K562 (cell line): Measurements from ENCODE around the gene GET4. TPM values are rescaled to one million over a fixed set of nuclear protein-coding genes. Genes with fewer than 3 reads are reported as not detected.

ENCODE experiments used
- ATAC-seq: fragments of 200-7000 bp; cut with Tn5 transposase; 3 replicates; pipeline ENCODE4 v1.9.1; 2020; ENCODE audit warnings: moderate library complexity
- BruUV-seq: library from RNA; stranded (reverse); fragments of 400-500 nt; replicated peaks from 2 replicates; lab custom pipeline; 2021; lab: Mats Ljungman, UMichigan
- CTCF ChIA-PET: fragments of 300-600 bp; formaldehyde crosslinking; extraction: SDS; loops from one replicate; lab custom pipeline; 2021; ENCODE audit warnings: low intra/inter-chr PET ratio; lab: Yijun Ruan, JAX
- POLR2A ChIA-PET: fragments of 300-600, 350-650 bp; sonication (Branson Sonifier 250); formaldehyde crosslinking; extraction: SDS; loops from one replicate; lab custom pipeline; 2021; ENCODE audit warnings: antibody characterized with exemption, inconsistent platforms; lab: Yijun Ruan, JAX
- DNase-seq, 4 experiments: peaks; one replicate each; pipeline versions ENCODE4 v3.0.0 to v3.0.0-alpha.2; 2011 to 2018; ENCODE audit warnings: low spot score in 3 of 4, mixed read lengths in 3 of 4; ENCODE audit errors: extremely low read depth in 1 of 4
- FAIRE-seq: peaks from 2 replicates; lab custom pipeline; 2011; peaks lifted over from hg19 to GRCh38; lab: Jason Lieb, UNC
- H2AFZ ChIP-seq: 2 replicates; pipeline ENCODE4 v1.6.0; 2011; ENCODE audit warnings: low read depth, low read length, control low read depth, inconsistent platforms
- H3K27ac ChIP-seq: fragments of 200-600 bp; 3 replicates; pipeline ENCODE4 v1.8.0; 2011; ENCODE audit warnings: low read depth, mild to moderate bottlenecking, control low read depth, inconsistent platforms, low read length, moderate library complexity, mixed read lengths; ENCODE audit errors: extremely low read depth
- H3K27me3 ChIP-seq, 2 experiments: fragments of 300-600 bp in 1 of 2; 2 replicates in 1 of 2; 3 replicates in 1 of 2; pipeline versions ENCODE4 v1.6.0 to v1.8.0; 2011; ENCODE audit warnings: inconsistent platforms in 2 of 2, low read length in 2 of 2, mild to moderate bottlenecking in 1 of 2, mixed read lengths in 1 of 2, moderate library complexity in 1 of 2; ENCODE audit not compliant: control insufficient read depth in 2 of 2, insufficient read depth in 2 of 2
- H3K36me3 ChIP-seq: fragments of 300-600 bp; 3 replicates; pipeline ENCODE4 v1.8.0; 2011; ENCODE audit warnings: mild to moderate bottlenecking, low read length, inconsistent platforms; ENCODE audit not compliant: control insufficient read depth, insufficient read depth
- H3K4me1 ChIP-seq, 2 experiments: fragments of 200-600 bp in 1 of 2; replicated peaks in 1 of 2; 2 replicates in 1 of 2; 3 replicates in 1 of 2; pipeline versions ENCODE4 v1.5.1 to v1.8.0; 2011; ENCODE audit warnings: inconsistent platforms in 2 of 2, low read length in 2 of 2, mild to moderate bottlenecking in 1 of 2, mixed read lengths in 1 of 2, moderate library complexity in 1 of 2; ENCODE audit not compliant: control insufficient read depth in 2 of 2, insufficient read depth in 2 of 2
- H3K4me2 ChIP-seq: 2 replicates; pipeline ENCODE4 v1.6.1; 2011; ENCODE audit warnings: low read length, control low read depth, inconsistent platforms, mixed read lengths; ENCODE audit not compliant: insufficient read depth
- H3K4me3 ChIP-seq: fragments of 200-600 bp; sonication (generic), shearing (Covaris generic); 2 replicates; pipeline ENCODE4 v1.5.1; 2016; ENCODE audit warnings: control low read depth, inconsistent platforms
- H3K79me2 ChIP-seq: fragments of 200-600 bp; 3 replicates; pipeline ENCODE4 v1.8.0; 2011; ENCODE audit warnings: low read length, inconsistent platforms; ENCODE audit not compliant: control insufficient read depth, insufficient read depth
- H3K9ac ChIP-seq, 2 experiments: 2 replicates each; pipeline versions ENCODE4 v1.6.0 to v1.6.1; 2011; ENCODE audit warnings: low read depth in 2 of 2, low read length in 2 of 2, control low read depth in 1 of 2, inconsistent platforms in 1 of 2, mild to moderate bottlenecking in 1 of 2, mixed read lengths in 1 of 2; ENCODE audit not compliant: insufficient read depth in 1 of 2
- H3K9me1 ChIP-seq: one replicate; pipeline ENCODE4 v1.6.0; 2011; ENCODE audit warnings: inconsistent platforms, mild to moderate bottlenecking, low read length, moderate library complexity; ENCODE audit not compliant: control insufficient read depth, insufficient read depth
- H3K9me3 ChIP-seq: replicated peaks from 2 replicates; pipeline ENCODE4 v1.5.1; 2011; ENCODE audit warnings: low read depth, low read length, inconsistent platforms; ENCODE audit not compliant: control insufficient read depth, insufficient read depth
- H4K20me1 ChIP-seq: replicated peaks from 2 replicates; pipeline ENCODE4 v1.6.1; 2011; ENCODE audit warnings: low read length, inconsistent platforms, mixed read lengths; ENCODE audit not compliant: control insufficient read depth, insufficient read depth
- BHLHE40 ChIP-seq: IDR thresholded peaks from 2 replicates; pipeline ENCODE4 v1.6.1; 2011; ENCODE audit warnings: low read length, improper control_type of control experiment
- ESRRB ChIP-seq: fragments of 250-450 bp; sonication (Bioruptor Pico); IDR thresholded peaks from 2 replicates; pipeline ENCODE4 v1.5.0; 2020; ENCODE audit warnings: mild to moderate bottlenecking, moderate library complexity, borderline replicate concordance
- NCOA2 ChIP-seq, 2 experiments: fragments of 450-650 bp; IDR thresholded peaks; 2 replicates each; pipeline ENCODE4 v1.6.1; 2018; ENCODE audit warnings: mild to moderate bottlenecking in 2 of 2, moderate library complexity in 1 of 2; ENCODE audit not compliant: partially characterized antibody in 2 of 2
- NR1H2 ChIP-seq: sonication (generic); formaldehyde crosslinking; IDR thresholded peaks from 2 replicates; pipeline ENCODE4 v1.4.0; 2020; ENCODE audit warnings: mild to moderate bottlenecking, missing genetic modification reagents
- NR2F6 ChIP-seq: fragments of 450-650 bp; formaldehyde crosslinking; IDR thresholded peaks from 2 replicates; pipeline ENCODE4 v1.4.0; 2020; ENCODE audit warnings: mild to moderate bottlenecking
- POU5F1 ChIP-seq: fragments of 150-350 bp; IDR thresholded peaks from 2 replicates; pipeline ENCODE4 v1.6.1; 2014; ENCODE audit warnings: borderline replicate concordance, low read length, low read depth, mild to moderate bottlenecking; ENCODE audit not compliant: partially characterized antibody
- SP1 ChIP-seq: sonication (generic); formaldehyde crosslinking; IDR thresholded peaks from 2 replicates; pipeline ENCODE4 v1.8.1; 2022; ENCODE audit warnings: mild to moderate bottlenecking, missing genetic modification reagents
- SUPT5H ChIP-seq: fragments of 450-650 bp; IDR thresholded peaks from 2 replicates; pipeline ENCODE4 v1.6.1; 2016
- TAF9B ChIP-seq: fragments of 450-650 bp; IDR thresholded peaks from 2 replicates; pipeline ENCODE4 v1.6.1; 2018; ENCODE audit warnings: mild to moderate bottlenecking; ENCODE audit not compliant: partially characterized antibody
- ZBTB12 ChIP-seq: fragments of 250-450 bp; sonication (Bioruptor Pico); IDR thresholded peaks from 2 replicates; pipeline ENCODE4 v1.4.0; 2020
- ZKSCAN3 ChIP-seq: fragments of 250-450 bp; sonication (Bioruptor Pico); IDR thresholded peaks from 2 replicates; pipeline ENCODE4 v1.4.0; 2020
- ZNF23 ChIP-seq: fragments of 250-450 bp; sonication (Bioruptor Pico); IDR thresholded peaks from 2 replicates; pipeline ENCODE4 v1.4.0; 2020; ENCODE audit warnings: mild to moderate bottlenecking
- WGBS: fragments of 100-300 bp; shearing (Covaris generic); methylation state at CpG from one replicate; pipeline ENCODE4 v1.1.6; 2016; ENCODE audit warnings: low coverage, mixed read lengths; ENCODE audit not compliant: insufficient coverage; ENCODE audit errors: missing lambda C conversion rate; 5-methylcytosine and 5-hydroxymethylcytosine counted together
- in situ Hi-C: fragments of 300-500 bp; cut with MboI; formaldehyde crosslinking; loops from 4 replicates; pipeline ENCODE4 v1.15.0; 2018; ENCODE audit warnings: inconsistent platforms, mixed read lengths
- intact Hi-C: fragments of 100-400 bp; cut with micrococcal nuclease; formaldehyde crosslinking; loops from 2 replicates; pipeline ENCODE4 v1.14.2; 2022
- polyA plus RNA-seq, 8 experiments: library from polyadenylated mRNA; depleted of rRNA in 4 of 8; stranded (reverse) in 5 of 8; unstranded in 3 of 8; fragments of >200 nt; fragmentation: Nextera tagmentation in 2 of 8; fragmentation: Illumina TruSeq in 1 of 8; extraction: Ambion mirVana in 2 of 8; extraction: Trizol in 1 of 8; gene quantifications; 2 replicates each; pipeline versions ENCODE4 v1.2.1 to v1.2.3, GENCODE V29; 2011 to 2014; ENCODE audit warnings: inconsistent platforms in 1 of 8, missing spikeins in 1 of 8
- total RNA-seq, 7 experiments: library from RNA; depleted of rRNA in 6 of 7; stranded (reverse); fragments of >200 nt in 6 of 7; fragmentation: Illumina TruSeq in 2 of 7; extraction: Trizol in 2 of 7; gene quantifications; 2 replicates each; pipeline versions ENCODE4 v1.2.1 to v1.2.3, GENCODE V29; 2011 to 2021; ENCODE audit warnings: low replicate concordance in 1 of 7
- TF ChIP-seq, protein P1 (sequence below): fragments of 450-650 bp; formaldehyde crosslinking; conservative IDR thresholded peaks from 2 replicates; pipeline ENCODE4 v1.4.0; 2022; ENCODE audit warnings: mild to moderate bottlenecking, missing genetic modification characterization

The GET4 gene
- total and polyA plus RNA-seq, 9 of the 15 experiments (the other 6 are each of a cell fraction or from before 2014, with no cell fraction given), result 0.99 to 122 (median 40.4) TPM

DNA sequence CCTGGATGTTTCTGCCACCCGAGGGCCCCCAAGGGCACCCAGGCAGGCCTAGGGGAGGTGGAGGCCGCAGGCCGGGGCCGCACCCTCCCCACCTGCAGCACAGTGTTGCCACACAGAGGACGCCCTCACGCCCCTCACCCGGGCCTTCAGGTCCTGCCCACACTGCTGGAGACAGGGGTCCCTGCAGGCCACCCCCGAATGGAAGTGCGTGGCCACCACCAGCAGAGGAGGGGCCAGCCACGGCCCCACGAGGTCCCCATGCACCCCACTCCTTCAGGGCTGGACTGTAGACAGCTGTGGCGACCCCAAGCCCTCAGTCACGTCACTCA lies 42.7 kb downstream of the GET4 start (continued):
- TF ChIP-seq, protein P1, sequence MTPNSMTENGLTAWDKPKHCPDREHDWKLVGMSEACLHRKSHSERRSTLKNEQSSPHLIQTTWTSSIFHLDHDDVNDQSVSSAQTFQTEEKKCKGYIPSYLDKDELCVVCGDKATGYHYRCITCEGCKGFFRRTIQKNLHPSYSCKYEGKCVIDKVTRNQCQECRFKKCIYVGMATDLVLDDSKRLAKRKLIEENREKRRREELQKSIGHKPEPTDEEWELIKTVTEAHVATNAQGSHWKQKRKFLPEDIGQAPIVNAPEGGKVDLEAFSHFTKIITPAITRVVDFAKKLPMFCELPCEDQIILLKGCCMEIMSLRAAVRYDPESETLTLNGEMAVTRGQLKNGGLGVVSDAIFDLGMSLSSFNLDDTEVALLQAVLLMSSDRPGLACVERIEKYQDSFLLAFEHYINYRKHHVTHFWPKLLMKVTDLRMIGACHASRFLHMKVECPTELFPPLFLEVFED (CRISPR knock-in tag), result no peak
- no peak for TF ChIP-seq NR2F6 (CRISPR knock-in tag)
- TF ChIP-seq, all 486 proteins: peak for 0

GRCh38 chr7:919924-920341 lies 43.6 kb downstream of the GET4 start:
- no TSS peak for BruUV-seq
- Histone ChIP-seq H3K4me3 (no peak overlapping the region), H3K9me1 (no peaks in the 10 kb centered on the region), H3K9me3 (no peaks in the 10 kb centered on the region), H3K4me2 (no peak overlapping the region), H3K36me3 (no peaks in the 10 kb centered on the region), H3K27me3 (peaks cover 4 to 29% of the 10 kb centered on the region in 2 experiments; a peak in 4 of 5 replicates), H3K4me1 (peaks cover 10 to 53% of the 10 kb centered on the region in 2 experiments), H3K79me2 (no peaks in the 10 kb centered on the region), H3K9ac (no peak overlapping the region), H3K27ac (no peak overlapping the region), H4K20me1 (no peaks in the 10 kb centered on the region), H2AFZ (no peak overlapping the region)
- in situ Hi-C loops (no loop called here), intact Hi-C loops (no loop called here)
- TF ChIP-seq, protein P1 (CRISPR knock-in tag), result no peak
- TF ChIP-seq NCOA2 (IDR thresholded peaks at IDR 0.05; ENCODE audit: partially characterized antibody in 2 of 2) (no peak), ZBTB12 (CRISPR knock-in tag) (no peak), TAF9B (no peak), SP1 (CRISPR knock-in tag) (no peak), ZNF23 (no peak), ESRRB (CRISPR knock-in tag) (no peak), ZKSCAN3 (CRISPR knock-in tag) (no peak), BHLHE40 (no peak), POU5F1 (no peak), NR1H2 (CRISPR knock-in tag) (no peak), SUPT5H (no peak)
- no peak for ATAC-seq
- no peak for FAIRE-seq
- DNase-seq, result no peak
- ChIA-PET CTCF (no interaction called here), POLR2A (no interaction called here)
- WGBS, result 48% methylated on average over 18 of the region's 26 CpGs
